GM13977 (cell line): ENCODE data around the gene RHEX.

ENCODE experiments used
- DNase-seq: peaks from one replicate; pipeline ENCODE4 v3.0.0; 2012; ENCODE audit warnings: low spot score
- in situ Hi-C: fragments of 300-500 bp; cut with MboI; formaldehyde crosslinking; loops from one replicate; pipeline ENCODE4 v1.12.0; 2022; ENCODE audit warnings: low sequenced_read_pairs, low pct_unique_long_range_greater_than_20kb, mixed read lengths, inconsistent platforms; ENCODE audit not compliant: unreplicated experiment
- TF ChIP-seq, protein P1 (sequence below): IDR thresholded peaks from 2 replicates; pipeline ENCODE4 v1.5.1; 2012; ENCODE audit warnings: mild to moderate bottlenecking, control low read depth; ENCODE audit not compliant: insufficient read depth; ENCODE audit errors: extremely low read depth, missing control alignments

Gene RHEX

DNA sequence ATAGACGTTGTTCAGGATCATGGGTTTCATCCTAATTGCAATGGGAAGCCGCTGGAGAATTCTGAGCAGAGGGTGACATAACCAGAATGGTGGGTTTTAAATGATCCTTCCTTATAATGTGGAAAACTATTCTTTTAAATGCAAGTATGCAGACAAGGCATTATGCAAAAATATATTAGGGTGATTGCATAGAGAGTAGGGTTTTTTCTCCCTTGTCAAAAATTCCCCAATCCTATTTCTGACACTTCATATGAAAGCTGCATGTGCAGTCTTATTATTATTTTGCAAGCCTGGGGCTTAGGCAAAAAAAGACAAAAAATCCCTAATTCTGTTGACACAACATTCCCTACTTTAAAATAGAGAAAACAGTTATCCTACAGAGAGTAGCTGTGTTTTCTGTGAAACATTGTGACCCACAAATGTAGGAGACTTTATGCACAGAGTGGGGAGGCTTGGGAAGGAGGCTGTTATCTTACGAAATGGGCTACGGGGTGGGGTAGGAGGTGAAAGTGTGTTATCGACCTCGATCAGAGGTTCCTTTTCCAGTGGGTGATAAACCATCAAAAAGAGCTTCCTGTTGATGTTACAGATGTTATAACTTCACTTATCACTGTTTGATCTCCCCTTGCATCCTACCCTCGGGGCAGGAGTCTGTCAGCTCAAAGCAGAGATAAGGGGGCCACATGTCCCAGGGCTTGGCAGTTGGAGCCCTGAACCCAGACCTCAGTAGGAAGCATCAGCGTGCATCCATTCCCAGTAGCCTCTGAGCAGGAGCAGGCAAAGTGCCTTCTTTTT lies 27.2 kb downstream of the RHEX start:
- TF ChIP-seq, protein P1, sequence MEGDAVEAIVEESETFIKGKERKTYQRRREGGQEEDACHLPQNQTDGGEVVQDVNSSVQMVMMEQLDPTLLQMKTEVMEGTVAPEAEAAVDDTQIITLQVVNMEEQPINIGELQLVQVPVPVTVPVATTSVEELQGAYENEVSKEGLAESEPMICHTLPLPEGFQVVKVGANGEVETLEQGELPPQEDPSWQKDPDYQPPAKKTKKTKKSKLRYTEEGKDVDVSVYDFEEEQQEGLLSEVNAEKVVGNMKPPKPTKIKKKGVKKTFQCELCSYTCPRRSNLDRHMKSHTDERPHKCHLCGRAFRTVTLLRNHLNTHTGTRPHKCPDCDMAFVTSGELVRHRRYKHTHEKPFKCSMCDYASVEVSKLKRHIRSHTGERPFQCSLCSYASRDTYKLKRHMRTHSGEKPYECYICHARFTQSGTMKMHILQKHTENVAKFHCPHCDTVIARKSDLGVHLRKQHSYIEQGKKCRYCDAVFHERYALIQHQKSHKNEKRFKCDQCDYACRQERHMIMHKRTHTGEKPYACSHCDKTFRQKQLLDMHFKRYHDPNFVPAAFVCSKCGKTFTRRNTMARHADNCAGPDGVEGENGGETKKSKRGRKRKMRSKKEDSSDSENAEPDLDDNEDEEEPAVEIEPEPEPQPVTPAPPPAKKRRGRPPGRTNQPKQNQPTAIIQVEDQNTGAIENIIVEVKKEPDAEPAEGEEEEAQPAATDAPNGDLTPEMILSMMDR, result no peak
- DNase-seq, result no peak
- in situ Hi-C loops, result no loop called here

DNA sequence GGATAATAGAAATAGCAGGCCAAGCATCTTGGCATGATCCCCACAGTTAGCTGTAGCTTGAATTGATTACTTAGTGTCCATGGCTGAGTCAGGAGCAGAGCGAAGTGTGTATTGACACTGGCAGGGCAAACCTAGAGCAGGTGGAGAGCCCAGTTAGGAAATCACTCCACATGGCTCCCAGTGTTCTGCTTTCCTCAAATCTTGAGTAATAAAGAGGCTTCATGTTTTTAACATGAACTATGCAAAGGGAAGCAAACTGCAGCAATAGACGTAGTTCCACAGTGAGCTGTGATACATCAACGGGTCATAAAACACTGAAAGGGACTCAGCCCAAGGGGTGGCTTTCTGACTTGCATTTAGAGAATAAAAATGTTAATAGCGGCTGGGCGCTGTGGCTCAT lies 28.9 kb downstream of the RHEX start:
- in situ Hi-C loops, result no loop called here
- no peak for DNase-seq
- TF ChIP-seq, protein P1, result no peak

DNA sequence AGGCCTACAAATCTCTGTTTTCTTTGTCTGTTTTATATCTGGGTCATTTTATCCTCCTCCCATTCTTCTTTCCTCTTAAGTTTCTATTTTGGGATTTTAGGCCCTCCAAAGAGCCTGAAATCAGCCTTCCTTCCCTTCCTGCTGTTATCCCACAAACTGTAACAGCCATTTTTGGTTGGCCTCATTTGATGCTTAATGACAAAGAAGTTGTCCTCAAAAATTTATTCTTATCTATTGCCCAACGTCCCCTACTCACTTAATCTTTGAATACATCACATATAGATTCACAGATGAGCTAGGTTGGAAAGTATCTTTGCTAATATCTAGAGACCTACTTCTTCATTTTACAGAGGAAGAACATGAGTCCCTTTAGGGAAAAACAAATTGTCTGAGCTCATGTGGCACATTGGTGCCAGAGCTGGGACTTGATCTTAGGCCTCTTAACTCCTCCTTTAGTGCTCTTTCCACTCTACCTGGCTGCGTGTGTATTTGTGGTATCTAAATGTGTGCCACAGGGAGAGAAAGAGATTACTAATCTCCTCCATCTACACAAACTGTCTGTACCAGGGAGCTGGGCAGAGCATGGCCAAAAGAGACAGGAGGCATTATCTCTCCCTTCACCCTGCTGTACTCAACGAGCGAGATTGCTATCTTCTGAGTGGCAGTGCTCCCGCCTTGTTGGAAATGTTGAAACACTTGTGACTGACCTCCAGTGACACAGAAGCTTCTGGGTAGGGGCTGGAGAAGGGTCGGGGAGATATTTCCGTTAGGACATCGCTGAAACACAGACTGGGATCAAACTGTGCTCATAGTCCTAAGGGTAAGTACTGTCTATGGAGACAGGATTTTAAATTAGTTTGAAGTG lies 30.1 kb downstream of the RHEX start:
- in situ Hi-C loops, result no loop called here
- no peak for DNase-seq

GRCh38 chr1:206083750-206084149 lies 30.8 kb downstream of the RHEX start:
- in situ Hi-C loops, result no loop called here
- DNase-seq, result no peak
- TF ChIP-seq, protein P1, result no peak

More for the DNA sequence above, 30.1 kb downstream of the RHEX start:
- TF ChIP-seq, protein P1, result no peak

DNA sequence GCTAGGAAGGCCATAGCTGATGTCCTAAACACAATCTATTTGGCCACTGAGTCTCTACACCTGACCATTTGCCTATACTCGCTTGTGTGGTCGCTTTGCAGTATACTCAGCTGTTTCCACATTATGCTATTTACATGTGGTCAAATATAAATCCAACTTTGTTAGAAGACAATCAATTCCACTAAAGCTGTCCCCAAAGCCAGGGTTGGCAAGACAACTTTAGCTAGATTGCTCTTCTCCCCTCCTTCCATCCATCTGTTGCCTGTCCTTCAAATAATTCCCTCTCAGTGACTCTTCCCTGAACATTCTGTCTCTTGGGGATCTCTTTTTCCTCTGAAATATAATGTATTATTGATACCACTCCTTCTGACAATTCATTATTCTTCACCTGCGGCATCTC lies 34.1 kb downstream of the RHEX start:
- TF ChIP-seq, protein P1, result no peak
- in situ Hi-C loops, result no loop called here
- DNase-seq, result no peak

DNA sequence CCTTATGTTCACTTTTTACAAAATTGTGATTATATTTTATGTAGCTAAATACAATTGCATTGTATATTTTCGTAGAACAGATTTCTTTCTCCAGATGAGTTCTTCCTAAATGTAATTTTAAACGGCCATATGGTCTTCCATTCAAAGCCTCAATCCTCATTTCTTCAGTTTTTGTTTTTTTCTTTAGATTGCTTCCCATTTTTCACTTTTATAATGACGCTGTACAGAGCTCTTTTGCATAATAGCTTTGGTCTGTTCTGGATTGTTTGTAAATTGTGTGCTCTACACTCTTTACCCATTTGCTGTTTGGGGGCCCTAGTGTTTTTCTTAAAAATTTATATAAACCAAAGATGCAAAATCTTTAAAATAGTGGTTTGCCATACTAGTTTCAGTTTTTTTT lies 36.4 kb downstream of the RHEX start:
- DNase-seq, result no peak
- in situ Hi-C loops, result no loop called here
- TF ChIP-seq, protein P1, result no peak
